GM12892 (cell line): ENCODE data around the gene EPN1.

Experiments
- POLR2A ChIP-seq: IDR thresholded peaks from 2 replicates; pipeline ENCODE4 v1.6.1; 2011; ENCODE audit warnings: low read depth, low read length, control low read depth
- POLR2AphosphoS5 ChIP-seq: IDR thresholded peaks from 2 replicates; pipeline ENCODE4 v1.6.1; 2011; ENCODE audit warnings: low read depth, low read length, control low read depth
- TAF1 ChIP-seq: IDR thresholded peaks from 2 replicates; pipeline ENCODE4 v1.6.1; 2011; ENCODE audit warnings: low read depth, mild to moderate bottlenecking, control low read depth, low read length, borderline replicate concordance

DNA sequence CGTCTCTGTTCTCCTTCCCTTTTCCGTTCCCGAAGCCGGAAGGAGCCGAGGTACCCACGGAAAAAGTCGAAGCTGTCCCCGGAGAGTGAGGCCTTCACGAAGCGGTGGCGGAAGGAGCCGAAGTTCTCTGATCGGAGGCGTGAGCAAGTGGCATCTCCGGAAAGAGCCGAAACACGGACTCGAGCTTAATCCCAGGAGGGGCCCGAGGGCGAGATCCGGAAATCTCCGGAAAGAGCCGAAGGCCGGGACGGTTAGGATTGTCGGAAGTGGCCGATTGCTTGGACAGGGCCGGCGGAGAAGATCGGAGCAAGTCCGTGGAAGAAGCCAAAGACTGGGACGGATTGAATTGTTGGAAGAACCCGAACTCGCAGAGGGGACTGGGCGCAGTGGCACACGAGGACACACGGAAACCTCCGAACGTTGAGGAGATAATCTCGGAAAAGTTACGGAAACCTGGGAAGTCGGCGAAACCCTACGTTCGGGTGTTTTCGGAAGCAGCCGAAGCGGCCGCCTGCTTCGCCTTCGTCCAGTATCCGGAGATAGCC lies 20.6 kb upstream of the EPN1 start:
- no peak for TF ChIP-seq POLR2AphosphoS5
- TF ChIP-seq POLR2A, result no peak
- no peak for TF ChIP-seq TAF1
